Neutrophil (primary cell): ENCODE results near the gene ADGRD1.

Experiments used
- H3K27ac ChIP-seq: fragments of 200-600 bp; sonication (generic); 2 replicates; pipeline ENCODE4 v1.5.1; 2016; ENCODE audit warnings: mild to moderate bottlenecking, moderate library complexity
- H3K27me3 ChIP-seq: fragments of 200-600 bp; sonication (generic); 2 replicates; pipeline ENCODE4 v1.6.0; 2016; ENCODE audit warnings: mild to moderate bottlenecking
- H3K36me3 ChIP-seq: fragments of 200-600 bp; sonication (generic); 2 replicates; pipeline ENCODE4 v1.5.1; 2017
- H3K4me1 ChIP-seq, 2 experiments: fragments of 200-600 bp in 1 of 2; sonication (generic) in 1 of 2; 1 replicate in 1 of 2; 2 replicates in 1 of 2; pipeline versions ENCODE4 v1.5.1 to v1.6.1; 2013 to 2016; ENCODE audit warnings: low read depth in 1 of 2, low read length in 1 of 2, mild to moderate bottlenecking in 1 of 2, moderate library complexity in 1 of 2; ENCODE audit not compliant: control insufficient read depth in 1 of 2, insufficient read depth in 1 of 2
- H3K4me3 ChIP-seq, 2 experiments: fragments of 200-600 bp in 1 of 2; sonication (generic) in 1 of 2; 1 replicate in 1 of 2; 2 replicates in 1 of 2; pipeline ENCODE4 v1.5.1; 2013 to 2016; ENCODE audit warnings: low read depth in 1 of 2, low read length in 1 of 2, mild to moderate bottlenecking in 1 of 2, moderate library complexity in 1 of 2
- H3K9me3 ChIP-seq: fragments of 200-600 bp; sonication (generic); 2 replicates; pipeline ENCODE4 v1.5.1; 2016
- TF ChIP-seq, protein P1 (sequence below): fragments of 200-600 bp; sonication (generic); IDR thresholded peaks from 2 replicates; pipeline ENCODE4 v1.5.1; 2016; ENCODE audit warnings: antibody characterized with exemption

ADGRD1 gene

GRCh38 chr12:131135786-131136538, 182.3 kb downstream of the ADGRD1 start:
- Histone ChIP-seq H3K4me1 (no peaks in the 10 kb centered on the region), H3K27me3 (no peaks in the 10 kb centered on the region), H3K4me3 (no peak overlapping the region), H3K36me3 (no peaks in the 10 kb centered on the region), H3K27ac (no peak overlapping the region), H3K9me3 (no peaks in the 10 kb centered on the region)
- TF ChIP-seq, protein P1, sequence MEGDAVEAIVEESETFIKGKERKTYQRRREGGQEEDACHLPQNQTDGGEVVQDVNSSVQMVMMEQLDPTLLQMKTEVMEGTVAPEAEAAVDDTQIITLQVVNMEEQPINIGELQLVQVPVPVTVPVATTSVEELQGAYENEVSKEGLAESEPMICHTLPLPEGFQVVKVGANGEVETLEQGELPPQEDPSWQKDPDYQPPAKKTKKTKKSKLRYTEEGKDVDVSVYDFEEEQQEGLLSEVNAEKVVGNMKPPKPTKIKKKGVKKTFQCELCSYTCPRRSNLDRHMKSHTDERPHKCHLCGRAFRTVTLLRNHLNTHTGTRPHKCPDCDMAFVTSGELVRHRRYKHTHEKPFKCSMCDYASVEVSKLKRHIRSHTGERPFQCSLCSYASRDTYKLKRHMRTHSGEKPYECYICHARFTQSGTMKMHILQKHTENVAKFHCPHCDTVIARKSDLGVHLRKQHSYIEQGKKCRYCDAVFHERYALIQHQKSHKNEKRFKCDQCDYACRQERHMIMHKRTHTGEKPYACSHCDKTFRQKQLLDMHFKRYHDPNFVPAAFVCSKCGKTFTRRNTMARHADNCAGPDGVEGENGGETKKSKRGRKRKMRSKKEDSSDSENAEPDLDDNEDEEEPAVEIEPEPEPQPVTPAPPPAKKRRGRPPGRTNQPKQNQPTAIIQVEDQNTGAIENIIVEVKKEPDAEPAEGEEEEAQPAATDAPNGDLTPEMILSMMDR: no peak

DNA sequence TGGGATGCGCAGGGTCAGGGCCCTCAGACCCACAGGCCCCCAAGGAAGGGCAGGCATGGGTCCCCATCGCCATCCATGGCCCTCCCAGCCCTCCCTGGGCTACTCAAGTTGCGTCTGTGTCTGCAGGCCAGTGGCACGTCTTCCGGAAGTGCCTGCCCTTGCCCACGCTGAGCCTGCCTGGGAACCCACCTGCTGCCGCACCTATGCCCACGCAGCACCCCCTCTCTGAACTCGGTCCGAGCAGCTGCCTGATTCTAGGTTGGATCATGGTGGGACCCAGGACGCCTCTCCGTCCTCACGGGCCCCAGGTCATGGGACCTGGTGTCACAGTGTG, 182.8 kb downstream of the ADGRD1 start:
- Histone ChIP-seq H3K27me3 (no peaks in the 10 kb centered on the region), H3K9me3 (no peaks in the 10 kb centered on the region), H3K4me1 (no peaks in the 10 kb centered on the region), H3K27ac (no peak overlapping the region), H3K36me3 (no peaks in the 10 kb centered on the region), H3K4me3 (no peak overlapping the region)
- TF ChIP-seq, protein P1: no peak

- H3K4me1 ChIP-seq: no peaks in the 10 kb centered on the region
- no peaks in the 10 kb centered on the region for H3K9me3 ChIP-seq
- no peaks in the 10 kb centered on the region for H3K27me3 ChIP-seq
- no peak overlapping the region for H3K4me3 ChIP-seq
- H3K36me3 ChIP-seq: no peaks in the 10 kb centered on the region
- TF ChIP-seq, protein P1: no peak
- H3K27ac ChIP-seq: no peak overlapping the region
Observed at GRCh38 chr12:131137009-131137835, 183.5 kb downstream of the ADGRD1 start.

DNA sequence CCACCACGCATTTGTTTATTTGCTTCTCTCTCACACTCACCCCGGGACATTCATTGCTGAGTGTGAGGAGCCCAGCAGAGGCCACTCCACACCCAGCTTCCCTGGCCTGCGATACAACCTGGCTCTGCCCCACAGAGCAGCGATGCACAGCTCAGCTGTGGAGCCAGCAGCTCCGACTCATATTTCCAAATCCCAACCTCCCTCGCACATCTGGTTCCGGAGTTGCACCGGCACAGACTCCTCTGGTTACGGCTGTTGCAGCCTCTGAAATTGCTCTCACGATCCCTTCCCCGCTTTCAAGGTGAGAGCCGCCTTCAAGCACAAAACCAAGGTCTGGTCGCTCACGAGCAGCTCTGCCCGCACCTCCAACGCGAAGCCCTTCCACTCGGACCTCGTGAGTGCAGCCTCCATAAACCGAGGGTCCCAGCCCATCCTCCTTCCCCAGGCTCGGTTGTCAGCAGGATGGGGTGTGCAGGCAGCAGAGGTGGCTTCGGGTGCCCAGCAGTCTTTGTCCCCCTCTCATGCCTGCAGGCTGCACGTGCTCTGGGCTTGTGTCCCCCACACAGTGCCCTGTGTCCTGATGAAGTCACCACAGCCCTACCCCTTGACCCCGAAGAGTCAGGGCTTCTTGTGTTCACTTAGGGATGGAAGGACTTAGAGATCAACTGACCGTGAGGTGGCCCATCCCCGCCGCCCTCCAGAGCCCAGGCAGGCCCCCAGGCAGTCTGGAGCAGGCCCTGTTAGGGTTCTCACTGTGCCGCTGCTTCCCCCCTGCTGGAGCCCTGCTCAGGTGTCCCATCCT, 184.3 kb downstream of the ADGRD1 start:
- H3K9me3 ChIP-seq: no peaks in the 10 kb centered on the region
- TF ChIP-seq, protein P1: no peak

GRCh38 chr12:131138638-131139362, 185.1 kb downstream of the ADGRD1 start:
- no peak overlapping the region for H3K27ac ChIP-seq
- H3K4me3 ChIP-seq: no peak overlapping the region
- TF ChIP-seq, protein P1: no peak

More for the DNA sequence above, 184.3 kb downstream of the ADGRD1 start:
- no peak overlapping the region for H3K4me3 ChIP-seq
- H3K27me3 ChIP-seq: no peaks in the 10 kb centered on the region
- no peaks in the 10 kb centered on the region for H3K4me1 ChIP-seq
- no peaks in the 10 kb centered on the region for H3K36me3 ChIP-seq
- no peak overlapping the region for H3K27ac ChIP-seq

More at GRCh38 chr12:131138638-131139362, 185.1 kb downstream of the ADGRD1 start:
- H3K9me3 ChIP-seq: no peaks in the 10 kb centered on the region
- H3K27me3 ChIP-seq: no peaks in the 10 kb centered on the region
- no peaks in the 10 kb centered on the region for H3K4me1 ChIP-seq
- H3K36me3 ChIP-seq: no peaks in the 10 kb centered on the region
